PC-3 (cell line): ENCODE results near the gene TSPAN13.

Experiments used
- EZH2 ChIP-seq: fragments of 300-600 bp; sonication (generic); IDR thresholded peaks from one replicate; pipeline ENCODE4 v1.6.1; 2017; ENCODE audit warnings: antibody characterized with exemption, mild to moderate bottlenecking, low read length; ENCODE audit not compliant: unreplicated experiment
- TF ChIP-seq, protein P1 (sequence below): fragments of 300-600 bp; sonication (generic); conservative IDR thresholded peaks from 2 replicates; pipeline ENCODE4 v1.5.1; 2017; ENCODE audit warnings: antibody characterized with exemption, low read depth, mild to moderate bottlenecking, low read length

DNA sequence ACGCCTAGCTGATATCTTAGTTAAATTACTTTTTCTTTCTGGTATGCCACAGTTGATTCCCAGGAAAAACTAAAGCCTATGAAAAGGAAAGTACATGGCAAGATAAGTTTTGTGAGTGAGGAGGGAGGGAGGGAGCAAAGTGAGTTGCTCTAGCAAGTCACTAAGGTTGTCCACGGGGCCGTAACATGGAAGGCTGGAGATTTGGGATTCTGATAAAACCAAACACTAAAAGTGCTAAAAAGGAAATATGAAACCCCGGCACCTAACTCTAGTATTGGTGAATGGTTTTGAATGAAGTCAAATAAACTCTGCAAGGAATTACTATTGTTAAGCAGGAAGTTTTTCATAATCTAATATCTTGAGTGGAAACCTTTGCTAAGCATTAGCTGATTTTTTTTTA is 49.6 kb downstream of the TSPAN13 start:
- TF ChIP-seq, protein P1, sequence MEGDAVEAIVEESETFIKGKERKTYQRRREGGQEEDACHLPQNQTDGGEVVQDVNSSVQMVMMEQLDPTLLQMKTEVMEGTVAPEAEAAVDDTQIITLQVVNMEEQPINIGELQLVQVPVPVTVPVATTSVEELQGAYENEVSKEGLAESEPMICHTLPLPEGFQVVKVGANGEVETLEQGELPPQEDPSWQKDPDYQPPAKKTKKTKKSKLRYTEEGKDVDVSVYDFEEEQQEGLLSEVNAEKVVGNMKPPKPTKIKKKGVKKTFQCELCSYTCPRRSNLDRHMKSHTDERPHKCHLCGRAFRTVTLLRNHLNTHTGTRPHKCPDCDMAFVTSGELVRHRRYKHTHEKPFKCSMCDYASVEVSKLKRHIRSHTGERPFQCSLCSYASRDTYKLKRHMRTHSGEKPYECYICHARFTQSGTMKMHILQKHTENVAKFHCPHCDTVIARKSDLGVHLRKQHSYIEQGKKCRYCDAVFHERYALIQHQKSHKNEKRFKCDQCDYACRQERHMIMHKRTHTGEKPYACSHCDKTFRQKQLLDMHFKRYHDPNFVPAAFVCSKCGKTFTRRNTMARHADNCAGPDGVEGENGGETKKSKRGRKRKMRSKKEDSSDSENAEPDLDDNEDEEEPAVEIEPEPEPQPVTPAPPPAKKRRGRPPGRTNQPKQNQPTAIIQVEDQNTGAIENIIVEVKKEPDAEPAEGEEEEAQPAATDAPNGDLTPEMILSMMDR, result no peak
- no peak for TF ChIP-seq EZH2
